Activated T-cell treated with anti-CD3 and anti-CD28 coated beads for 48 hours (primary cell): Measurements from ENCODE around the gene SLC25A26.
"Not testable (repeated sequence)": the region's sequence is repeated elsewhere in the genome, so short reads cannot be mapped to it uniquely, and the experiment has no call there.

Source experiments
- DNase-seq: peaks from one replicate; pipeline ENCODE4 v3.0.0-alpha.2; 2020; ENCODE audit warnings: low read depth

Gene SLC25A26

DNA sequence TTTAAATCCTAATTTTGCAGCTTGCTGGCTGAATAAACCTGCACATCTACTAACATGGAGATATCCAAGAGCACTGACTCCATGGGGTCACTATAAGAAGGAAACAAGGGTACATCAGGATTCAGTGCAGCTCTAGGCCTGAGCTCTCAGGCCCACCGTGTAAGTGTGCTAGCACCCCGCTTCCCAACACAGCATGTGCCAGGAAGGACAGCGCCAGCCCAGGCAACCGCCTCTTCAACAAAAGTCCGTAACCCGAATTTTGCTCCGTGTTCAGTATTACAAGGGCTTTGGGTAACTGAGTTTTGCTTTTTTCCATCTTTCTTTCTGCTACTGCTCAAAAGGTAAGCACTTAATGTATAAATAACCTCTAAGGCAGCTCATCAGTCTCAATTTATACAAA lies 190.2 kb downstream of the SLC25A26 start:
- DNase-seq, result no peak

GRCh38 chr3:66411474-66411873 lies 190.7 kb downstream of the SLC25A26 start:
- no peak for DNase-seq

GRCh38 chr3:66411961-66412887 lies 191.4 kb downstream of the SLC25A26 start:
- DNase-seq, result no peak

DNA sequence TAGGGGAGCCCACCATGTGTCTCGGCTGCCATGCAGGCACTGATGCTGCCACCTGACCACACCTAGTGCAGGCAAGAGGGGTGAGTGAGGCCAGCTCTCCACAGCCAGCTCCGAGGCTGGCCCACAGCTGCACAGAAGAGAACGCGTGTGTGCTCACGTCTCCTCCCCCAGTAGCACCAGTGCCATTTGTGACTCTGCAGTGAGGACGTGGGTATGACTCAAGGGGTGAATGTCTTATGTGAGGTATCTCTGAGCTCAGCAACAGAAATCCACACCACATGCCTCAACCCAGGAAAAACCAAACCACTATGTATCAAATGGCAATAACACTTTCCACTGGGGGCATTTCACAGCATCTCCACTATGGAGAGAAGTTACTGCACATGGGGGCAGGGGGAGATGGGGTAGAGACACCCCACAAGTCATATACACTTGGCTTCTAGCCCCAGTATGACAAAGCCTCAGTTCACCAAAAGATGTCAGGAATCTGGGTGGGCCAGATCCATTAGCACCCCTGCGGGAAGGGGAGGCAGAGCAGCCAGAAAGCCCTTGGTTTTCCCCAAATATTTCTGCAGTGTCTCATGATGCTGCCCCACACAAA lies 192.4 kb downstream of the SLC25A26 start:
- peak; percentile 4 for DNase-seq

DNA sequence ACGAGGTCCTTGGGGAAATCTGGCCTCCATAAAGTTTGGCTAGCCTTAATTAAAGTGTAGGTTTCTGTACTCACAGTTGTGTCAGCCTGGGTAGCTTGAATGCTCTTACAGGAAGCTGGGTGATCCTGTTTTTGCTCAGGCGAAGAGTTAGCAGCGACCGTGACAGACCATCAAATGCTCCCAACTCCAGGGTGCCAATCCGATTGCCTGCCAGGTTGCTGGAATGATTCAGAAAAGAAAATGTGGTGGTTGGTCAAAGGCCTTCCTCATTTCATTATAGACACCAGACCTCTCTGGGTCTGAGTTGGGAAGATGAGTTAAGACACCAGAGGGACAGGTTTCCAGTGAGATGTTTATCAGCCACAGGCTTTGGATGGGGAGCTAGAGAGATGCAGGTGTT lies 194.0 kb downstream of the SLC25A26 start:
- DNase-seq, result no peak

DNA sequence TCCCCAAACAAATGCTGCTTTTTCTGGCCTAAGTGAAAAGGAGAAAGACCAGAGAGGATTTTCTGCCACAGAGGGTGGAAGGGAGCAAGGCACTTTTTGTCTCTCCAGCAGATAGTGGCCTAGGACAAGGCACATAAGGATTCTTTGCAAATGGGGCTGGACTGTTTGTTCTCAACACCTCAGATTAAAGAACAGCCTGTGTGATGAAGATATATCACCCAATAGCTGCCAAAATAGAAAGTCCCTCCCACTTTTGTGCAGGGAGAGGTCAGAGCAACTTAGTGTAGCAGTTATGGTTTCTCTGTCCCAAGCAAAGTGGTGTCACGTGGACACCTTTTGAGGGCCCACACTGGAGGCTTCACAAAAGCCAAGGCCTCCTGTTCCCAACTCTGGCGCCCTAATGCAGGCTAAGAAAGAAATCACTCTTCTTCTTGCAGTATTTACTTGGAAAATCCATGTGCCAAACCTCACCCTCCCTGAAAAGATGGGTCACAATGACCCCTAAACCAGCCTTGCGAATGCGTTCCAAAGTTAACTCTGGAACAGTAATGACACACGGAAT lies 195.1 kb downstream of the SLC25A26 start:
- DNase-seq, result no peak

DNA sequence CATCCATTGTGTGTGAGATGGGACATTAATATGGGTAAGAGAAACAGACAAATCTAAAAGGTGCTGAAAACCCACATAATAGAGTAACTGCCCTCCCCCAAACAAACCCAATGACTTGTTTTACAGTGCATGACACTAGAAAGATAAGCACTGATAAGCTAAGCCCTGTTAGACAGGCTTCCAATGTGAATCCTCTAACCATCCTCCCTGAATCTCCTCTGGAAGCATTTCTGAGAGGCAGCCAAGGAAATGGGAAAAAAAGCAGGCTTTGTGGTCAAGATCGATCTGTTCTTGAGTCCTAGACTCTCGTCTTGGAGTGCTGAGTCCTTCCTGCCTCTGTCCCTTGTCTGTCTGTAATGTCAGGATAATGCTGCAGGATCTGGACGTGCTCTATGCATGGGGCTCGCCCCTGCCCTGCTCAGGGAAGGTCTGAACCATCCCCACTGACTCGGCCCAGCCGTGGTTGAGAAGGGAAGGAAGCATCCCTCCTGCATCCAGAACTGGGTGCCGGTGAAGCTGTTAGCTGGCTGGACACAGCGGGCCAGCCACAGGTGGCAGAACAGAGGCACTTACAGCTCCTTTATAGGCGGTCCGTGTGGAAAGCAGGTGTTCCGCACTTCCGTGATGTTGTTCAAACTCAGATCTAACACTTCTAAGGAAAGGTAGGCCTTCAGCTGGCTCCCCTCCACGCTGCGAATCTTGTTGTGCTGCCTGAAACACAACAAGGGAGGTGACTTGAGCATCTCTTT lies 195.9 kb downstream of the SLC25A26 start:
- DNase-seq, result no peak

GRCh38 chr3:66418475-66418931 lies 197.7 kb downstream of the SLC25A26 start:
- no peak for DNase-seq

DNA sequence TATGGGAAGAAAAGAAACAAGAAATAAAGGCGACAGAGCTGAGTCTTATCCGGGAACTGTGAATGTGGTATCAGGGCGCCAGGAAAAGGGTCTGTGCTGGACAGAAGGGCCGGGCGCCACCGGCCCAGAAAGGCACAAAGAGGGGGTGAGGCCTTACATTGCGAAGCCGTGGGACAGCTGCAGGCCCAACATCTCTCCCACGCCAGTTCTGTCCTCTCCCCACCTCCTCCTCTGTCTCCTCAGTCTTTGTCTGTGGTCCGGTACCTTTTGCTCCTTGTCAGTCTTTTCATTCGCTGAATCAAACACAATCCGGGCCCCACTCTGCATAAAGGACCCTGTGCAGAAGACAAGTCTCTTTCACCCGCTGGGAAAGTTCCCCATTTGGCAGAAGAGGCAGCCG lies 198.2 kb downstream of the SLC25A26 start:
- no peak for DNase-seq

- DNase-seq, result not testable (repeated sequence)
Measured at GRCh38 chr3:66421144-66421543, 200.3 kb downstream of the SLC25A26 start.

- not testable (repeated sequence) for DNase-seq
Measured at GRCh38 chr3:66421893-66422292, 201.1 kb downstream of the SLC25A26 start.

DNA sequence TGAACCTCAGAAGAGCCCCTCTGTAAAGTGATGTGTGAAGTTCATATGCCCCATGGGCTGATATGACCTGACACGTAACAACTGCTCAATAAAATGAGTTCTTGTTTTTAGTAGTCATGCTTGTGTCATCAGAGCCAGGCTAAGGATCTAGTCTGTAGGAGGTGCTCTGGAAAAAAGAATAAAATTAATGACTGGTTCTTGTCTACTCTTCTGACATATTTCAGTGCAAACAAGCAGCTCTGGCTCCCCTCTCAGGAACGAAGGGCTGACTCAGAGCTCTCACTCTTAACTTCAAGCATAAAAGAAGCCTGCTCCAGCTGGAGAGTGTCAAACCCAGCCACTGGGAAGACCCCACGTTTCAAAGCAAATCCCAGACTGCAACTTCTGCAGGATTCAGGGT lies 203.0 kb downstream of the SLC25A26 start:
- DNase-seq, result no peak

GRCh38 chr3:66425032-66425431 lies 204.2 kb downstream of the SLC25A26 start:
- DNase-seq, result no peak

DNA sequence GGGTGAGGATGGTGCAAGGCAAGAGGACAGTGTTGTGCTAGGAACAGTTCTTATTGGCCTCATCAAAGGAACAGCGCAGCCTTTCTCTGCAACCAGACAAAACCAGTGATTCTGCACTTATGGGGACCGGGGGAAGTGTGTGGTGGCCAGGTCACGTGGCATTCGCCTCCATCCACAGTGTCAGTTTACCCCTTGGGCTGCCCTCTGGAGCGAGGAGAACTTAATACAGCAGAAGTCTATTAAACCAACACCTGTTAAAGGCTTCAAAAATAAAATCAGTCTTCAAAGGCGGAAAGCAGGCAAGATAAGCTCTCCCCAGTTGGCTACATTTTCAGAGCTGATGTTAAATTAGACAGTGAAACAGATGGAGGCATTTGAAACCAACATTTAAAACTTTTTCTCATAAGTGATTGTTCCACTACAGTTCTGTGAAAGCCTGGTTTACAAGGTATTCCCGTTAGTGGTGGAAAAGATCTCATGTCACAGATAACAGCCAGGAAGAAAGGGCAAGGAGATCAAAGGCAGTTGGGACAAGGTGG lies 204.8 kb downstream of the SLC25A26 start:
- no peak for DNase-seq

DNA sequence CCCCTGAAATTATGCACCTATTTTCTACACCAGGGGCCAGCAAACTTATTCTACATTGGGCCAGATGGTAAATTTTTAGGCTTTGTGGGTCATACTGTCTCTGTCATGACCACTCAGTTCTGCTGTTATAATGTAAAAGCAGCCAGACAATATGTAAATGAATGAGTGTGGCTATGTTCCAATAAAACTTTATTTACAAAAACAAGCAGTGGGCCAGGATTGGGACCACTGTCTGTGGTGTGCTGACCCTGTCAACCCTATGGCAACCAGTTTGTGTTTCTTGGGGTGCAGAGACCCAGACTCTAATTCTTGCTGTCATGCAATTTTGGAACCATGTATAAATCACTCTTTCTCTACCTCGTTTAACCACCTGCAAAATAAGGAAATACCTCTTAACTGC lies 205.3 kb downstream of the SLC25A26 start:
- DNase-seq, result no peak

GRCh38 chr3:66427352-66427751 lies 206.6 kb downstream of the SLC25A26 start:
- DNase-seq, result no peak

DNA sequence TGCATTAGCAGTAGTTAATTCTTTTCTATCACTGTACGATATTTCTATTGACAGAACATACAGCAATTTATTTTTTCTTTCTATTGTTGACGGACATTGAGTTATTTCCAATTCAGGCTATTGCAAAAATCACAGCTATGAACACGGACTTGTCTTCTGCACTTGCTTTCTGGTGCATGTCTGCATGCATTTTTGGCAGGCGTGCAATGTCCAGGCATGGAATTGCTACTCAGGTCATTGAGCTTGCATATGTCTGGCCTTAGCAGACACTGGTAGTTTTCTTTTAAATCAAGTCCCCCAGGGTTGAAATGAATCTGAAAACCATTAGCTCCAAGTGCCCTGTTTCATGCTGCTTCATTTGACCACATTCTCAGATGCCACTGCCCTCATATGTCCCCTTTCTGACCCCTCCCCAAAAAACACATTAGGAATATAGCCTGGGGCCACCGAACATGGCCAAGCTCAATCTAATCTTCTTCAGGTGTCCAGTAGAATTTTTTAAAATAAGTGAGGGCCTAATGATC lies 207.2 kb downstream of the SLC25A26 start:
- no peak for DNase-seq
